Neural progenitor cell (in vitro differentiated cells): ENCODE data around the gene TMEM263. TPM values are rescaled to one million over a fixed set of nuclear protein-coding genes. Genes with fewer than 3 reads are reported as not detected.
A peak's percentile ranks its signal among the peaks of the same experiment; 100 is the strongest.

Experiments used
- DNase-seq: peaks from one replicate; pipeline ENCODE4 v3.0.0-alpha.2; 2016; ENCODE audit warnings: low spot score
- H2AFZ ChIP-seq: fragments of 200-600 bp; sonication (generic); replicated peaks from 2 replicates; pipeline ENCODE4 v1.6.1; 2016; ENCODE audit warnings: antibody characterized with exemption
- H3F3A ChIP-seq: fragments of 200-600 bp; sonication (generic); 2 replicates; pipeline ENCODE4 v1.6.1; 2016; ENCODE audit warnings: antibody characterized with exemption, low read depth
- H3K27ac ChIP-seq: fragments of 200-600 bp; sonication (generic); 2 replicates; pipeline ENCODE4 v1.5.1; 2016; ENCODE audit warnings: mild to moderate bottlenecking
- H3K27me3 ChIP-seq: fragments of 200-600 bp; sonication (generic); 2 replicates; pipeline ENCODE4 v1.6.1; 2016; ENCODE audit warnings: mild to moderate bottlenecking, moderate library complexity
- H3K36me3 ChIP-seq: fragments of 200-600 bp; sonication (generic); 2 replicates; pipeline ENCODE4 v1.5.1; 2016
- H3K4me1 ChIP-seq: fragments of 200-600 bp; sonication (generic); 2 replicates; pipeline ENCODE4 v1.6.1; 2016; ENCODE audit warnings: mixed run types
- H3K4me2 ChIP-seq: fragments of 200-600 bp; sonication (generic); 2 replicates; pipeline ENCODE4 v1.6.1; 2016
- H3K4me3 ChIP-seq: fragments of 200-600 bp; sonication (generic); 2 replicates; pipeline ENCODE4 v1.5.1; 2016
- H3K79me2 ChIP-seq: fragments of 200-600 bp; sonication (generic); 2 replicates; pipeline ENCODE4 v1.6.1; 2016; ENCODE audit warnings: low read depth
- H3K9ac ChIP-seq: fragments of 200-600 bp; sonication (generic); 2 replicates; pipeline ENCODE4 v1.6.1; 2016
- H3K9me3 ChIP-seq: fragments of 200-600 bp; sonication (generic); 2 replicates; pipeline ENCODE4 v1.5.1; 2016; ENCODE audit warnings: low read depth
- H4K20me1 ChIP-seq: fragments of 200-600 bp; sonication (generic); 2 replicates; pipeline ENCODE4 v1.6.1; 2016; ENCODE audit warnings: low read depth
- H3K27ac Mint-ChIP-seq: 3 replicates; pipeline ENCODE4 v1.8.0; 2021; ENCODE audit warnings: mixed read lengths
- H3K27me3 Mint-ChIP-seq: 2 replicates; pipeline ENCODE4 v1.8.0; 2022; ENCODE audit warnings: low read depth, mild to moderate bottlenecking, inconsistent platforms, moderate library complexity, mixed read lengths; ENCODE audit not compliant: insufficient read depth
- H3K36me3 Mint-ChIP-seq: 3 replicates; pipeline ENCODE4 v1.8.0; 2021; ENCODE audit warnings: mixed read lengths
- H3K4me1 Mint-ChIP-seq: 3 replicates; pipeline ENCODE4 v1.8.0; 2021; ENCODE audit warnings: mixed read lengths
- H3K4me3 Mint-ChIP-seq: 3 replicates; pipeline ENCODE4 v1.8.0; 2021; ENCODE audit warnings: mild to moderate bottlenecking, moderate library complexity, mixed read lengths
- H3K9me3 Mint-ChIP-seq: 3 replicates; pipeline ENCODE4 v1.8.0; 2020; ENCODE audit warnings: mixed read lengths
- EZH2 ChIP-seq: fragments of 200-600 bp; sonication (generic); IDR thresholded peaks from 2 replicates; pipeline ENCODE4 v1.6.1; 2017; ENCODE audit warnings: antibody characterized with exemption, mild to moderate bottlenecking, moderate library complexity
- EZH2phosphoT487 ChIP-seq: fragments of 200-600 bp; sonication (generic); IDR thresholded peaks from 2 replicates; pipeline ENCODE4 v1.6.1; 2017; ENCODE audit warnings: antibody characterized with exemption
- total RNA-seq: library from RNA; depleted of rRNA; stranded (reverse); fragments of >200 nt; gene quantifications from 2 replicates; pipeline ENCODE4 v1.2.3, GENCODE V29; 2015; ENCODE audit warnings: low replicate concordance
- TF ChIP-seq, protein P1 (sequence below): fragments of 200-600 bp; sonication (generic); IDR thresholded peaks from 2 replicates; pipeline ENCODE4 v1.5.1; 2017; ENCODE audit warnings: antibody characterized with exemption, mild to moderate bottlenecking

TMEM263 gene
- total RNA-seq, 1 donor from 2014 or later = 39.7 TPM

DNA sequence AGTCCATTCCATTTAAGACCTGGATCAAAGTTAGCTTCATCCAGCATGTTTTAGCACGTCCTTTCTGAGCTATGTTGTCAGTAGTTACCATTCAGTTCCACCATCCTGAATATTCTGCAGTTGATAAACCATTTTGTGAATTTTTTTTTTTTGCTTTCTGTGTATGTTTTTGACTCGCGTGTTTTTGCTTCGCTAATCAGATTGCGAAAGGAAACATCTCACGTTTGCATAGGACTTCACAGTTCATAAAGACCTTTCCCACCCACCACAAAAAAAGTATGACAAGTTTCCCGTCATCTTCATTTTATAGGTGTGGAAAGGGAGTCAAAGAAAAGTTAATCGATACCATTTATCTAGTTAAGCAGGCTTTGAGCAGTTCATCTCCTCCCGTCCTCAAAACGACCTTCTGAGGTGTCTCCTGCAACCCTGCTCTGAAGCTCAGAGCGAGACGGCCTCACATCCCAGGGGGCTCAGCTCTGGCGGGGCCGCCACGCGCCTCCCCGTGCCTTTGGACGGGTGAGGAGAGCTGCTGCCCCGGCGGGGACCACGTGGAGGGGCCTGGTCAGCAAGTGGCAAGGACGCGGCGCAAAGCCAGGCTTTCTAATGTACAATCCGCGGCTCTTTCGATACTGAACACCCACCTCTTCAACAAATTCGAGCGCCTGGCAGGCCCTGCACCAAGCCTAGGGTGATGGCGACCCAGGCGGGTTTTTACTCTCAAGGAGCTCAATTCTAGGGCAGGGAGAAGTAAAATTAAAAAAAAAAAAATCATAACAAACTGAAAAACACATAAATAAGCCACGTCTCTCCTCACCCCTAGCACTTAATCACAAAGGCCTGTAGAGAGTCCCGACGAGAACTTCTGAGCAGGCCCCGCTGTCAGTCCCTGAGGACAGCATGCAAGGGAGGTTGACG, 988 bp upstream of the TMEM263 start:
- H3K27ac ChIP-seq = no peak overlapping the region
- peaks cover 22% of the 10 kb centered on the region for H3F3A ChIP-seq
- Mint-ChIP-seq H3K4me3 (peak overlapping the region; percentile 90), H3K27ac (peak overlapping the region; percentile 90), H3K9me3 (peaks cover 10% of the 10 kb centered on the region), H3K27me3 (peaks cover 3% of the 10 kb centered on the region), H3K4me1 (peaks cover 23% of the 10 kb centered on the region), H3K36me3 (no peaks in the 10 kb centered on the region)
- TF ChIP-seq EZH2 (no peak), EZH2phosphoT487 (no peak)
- TF ChIP-seq, protein P1, sequence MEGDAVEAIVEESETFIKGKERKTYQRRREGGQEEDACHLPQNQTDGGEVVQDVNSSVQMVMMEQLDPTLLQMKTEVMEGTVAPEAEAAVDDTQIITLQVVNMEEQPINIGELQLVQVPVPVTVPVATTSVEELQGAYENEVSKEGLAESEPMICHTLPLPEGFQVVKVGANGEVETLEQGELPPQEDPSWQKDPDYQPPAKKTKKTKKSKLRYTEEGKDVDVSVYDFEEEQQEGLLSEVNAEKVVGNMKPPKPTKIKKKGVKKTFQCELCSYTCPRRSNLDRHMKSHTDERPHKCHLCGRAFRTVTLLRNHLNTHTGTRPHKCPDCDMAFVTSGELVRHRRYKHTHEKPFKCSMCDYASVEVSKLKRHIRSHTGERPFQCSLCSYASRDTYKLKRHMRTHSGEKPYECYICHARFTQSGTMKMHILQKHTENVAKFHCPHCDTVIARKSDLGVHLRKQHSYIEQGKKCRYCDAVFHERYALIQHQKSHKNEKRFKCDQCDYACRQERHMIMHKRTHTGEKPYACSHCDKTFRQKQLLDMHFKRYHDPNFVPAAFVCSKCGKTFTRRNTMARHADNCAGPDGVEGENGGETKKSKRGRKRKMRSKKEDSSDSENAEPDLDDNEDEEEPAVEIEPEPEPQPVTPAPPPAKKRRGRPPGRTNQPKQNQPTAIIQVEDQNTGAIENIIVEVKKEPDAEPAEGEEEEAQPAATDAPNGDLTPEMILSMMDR = no peak
- H3K27me3 ChIP-seq = peaks cover 9% of the 10 kb centered on the region
- DNase-seq = peak; percentile 25
- H2AFZ ChIP-seq = peak overlapping the region; percentile 70
- H3K4me3 ChIP-seq = peak overlapping the region; percentile 81
- peaks cover 34% of the 10 kb centered on the region for H3K79me2 ChIP-seq
- H3K9ac ChIP-seq = no peak overlapping the region
- peaks cover 14% of the 10 kb centered on the region for H4K20me1 ChIP-seq
- no peaks in the 10 kb centered on the region for H3K4me1 ChIP-seq
- H3K36me3 ChIP-seq = no peaks in the 10 kb centered on the region
- H3K9me3 ChIP-seq = no peaks in the 10 kb centered on the region
- peak overlapping the region; percentile 90 for H3K4me2 ChIP-seq

DNA sequence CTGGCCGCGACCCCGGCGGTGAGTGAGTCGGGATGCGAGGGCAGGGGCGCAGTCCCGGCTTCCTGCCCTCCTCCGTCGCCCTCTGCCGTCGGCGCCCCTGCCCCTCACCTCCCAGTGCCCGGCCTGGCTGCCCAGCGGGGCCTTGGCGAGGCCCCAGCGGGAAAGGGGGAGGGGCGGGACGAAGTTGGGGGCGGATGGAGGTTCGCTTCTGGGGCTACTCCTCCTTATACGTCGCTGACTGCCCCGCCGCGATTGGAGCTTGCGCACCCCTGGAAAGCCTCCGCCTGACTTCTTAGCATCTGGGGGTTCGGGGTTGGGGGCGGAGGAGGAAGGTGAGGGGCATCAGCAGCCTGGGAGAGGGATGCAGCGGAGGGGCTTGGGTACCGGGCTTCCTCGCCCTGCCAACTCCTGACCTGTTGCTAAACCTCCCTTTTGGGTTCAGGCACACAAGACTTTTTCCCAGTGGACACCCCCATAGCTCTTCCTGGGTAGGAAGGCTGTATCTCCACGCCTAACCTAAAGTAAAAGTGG, 406 bp downstream of the TMEM263 start:
- Mint-ChIP-seq H3K4me1 (peaks cover 23% of the 10 kb centered on the region), H3K36me3 (no peaks in the 10 kb centered on the region), H3K4me3 (peak overlapping the region; percentile 100), H3K27me3 (peaks cover 3% of the 10 kb centered on the region), H3K27ac (peak overlapping the region; percentile 98), H3K9me3 (peaks cover 7% of the 10 kb centered on the region)
- Histone ChIP-seq H3K27ac (peak overlapping the region; percentile 91), H4K20me1 (peaks cover 14% of the 10 kb centered on the region), H3K9ac (peak overlapping the region; percentile 59), H3F3A (peaks cover 22% of the 10 kb centered on the region), H3K27me3 (peaks cover 9% of the 10 kb centered on the region), H2AFZ (peak overlapping the region; percentile 70), H3K4me2 (peak overlapping the region; percentile 90), H3K4me1 (no peaks in the 10 kb centered on the region), H3K4me3 (peak overlapping the region; percentile 81), H3K79me2 (peaks cover 34% of the 10 kb centered on the region), H3K9me3 (no peaks in the 10 kb centered on the region), H3K36me3 (no peaks in the 10 kb centered on the region)
- DNase-seq = no peak
- TF ChIP-seq, protein P1 = peak; percentile 50
- TF ChIP-seq EZH2phosphoT487 (no peak), EZH2 (no peak)

DNA sequence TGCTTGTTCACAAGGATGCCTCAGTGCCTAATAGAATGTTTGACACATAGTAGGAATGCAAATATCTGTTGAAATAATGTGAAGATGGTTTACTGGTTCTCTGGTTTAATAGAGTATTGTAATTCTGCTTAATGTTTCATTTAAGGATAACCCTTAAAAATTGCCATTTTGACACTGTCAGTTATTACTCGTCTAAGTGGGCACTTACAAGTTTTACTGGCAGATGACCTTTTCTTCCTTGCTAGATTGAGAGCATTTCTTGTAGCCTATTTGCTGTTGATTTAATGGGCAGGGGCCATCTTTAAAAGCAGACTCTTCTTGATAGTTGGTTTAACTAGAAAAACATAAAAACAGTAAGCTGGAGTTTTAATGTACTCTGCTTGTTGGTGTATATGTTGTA, 1.9 kb downstream of the TMEM263 start:
- no peaks in the 10 kb centered on the region for H3K9me3 ChIP-seq
- Mint-ChIP-seq H3K36me3 (no peaks in the 10 kb centered on the region), H3K4me1 (peaks cover 23% of the 10 kb centered on the region), H3K9me3 (peaks cover 4% of the 10 kb centered on the region), H3K27me3 (no peaks in the 10 kb centered on the region), H3K27ac (no peak overlapping the region), H3K4me3 (peak overlapping the region; percentile 100)
- DNase-seq = no peak
- peaks cover 22% of the 10 kb centered on the region for H3F3A ChIP-seq
- TF ChIP-seq EZH2 (no peak), EZH2phosphoT487 (no peak)
- TF ChIP-seq, protein P1 = no peak
- peaks cover 9% of the 10 kb centered on the region for H3K27me3 ChIP-seq
- no peak overlapping the region for H3K9ac ChIP-seq
- no peaks in the 10 kb centered on the region for H3K4me1 ChIP-seq
- H3K4me2 ChIP-seq = peak overlapping the region; percentile 90
- H3K36me3 ChIP-seq = no peaks in the 10 kb centered on the region
- peak overlapping the region; percentile 81 for H3K4me3 ChIP-seq
- H4K20me1 ChIP-seq = peaks cover 20% of the 10 kb centered on the region
- no peak overlapping the region for H2AFZ ChIP-seq
- peaks cover 45% of the 10 kb centered on the region for H3K79me2 ChIP-seq
- no peak overlapping the region for H3K27ac ChIP-seq
